Neural progenitor cell (in vitro differentiated cells): Measurements from ENCODE around the gene CEP89. TPM values are rescaled to one million over a fixed set of nuclear protein-coding genes. Genes with fewer than 3 reads are reported as not detected.

Experiments
- DNase-seq: peaks from one replicate; pipeline ENCODE4 v3.0.0-alpha.2; 2016; ENCODE audit warnings: low spot score
- H2AFZ ChIP-seq: fragments of 200-600 bp; sonication (generic); replicated peaks from 2 replicates; pipeline ENCODE4 v1.6.1; 2016; ENCODE audit warnings: antibody characterized with exemption
- H3F3A ChIP-seq: fragments of 200-600 bp; sonication (generic); 2 replicates; pipeline ENCODE4 v1.6.1; 2016; ENCODE audit warnings: antibody characterized with exemption, low read depth
- H3K27ac ChIP-seq: fragments of 200-600 bp; sonication (generic); 2 replicates; pipeline ENCODE4 v1.5.1; 2016; ENCODE audit warnings: mild to moderate bottlenecking
- H3K27me3 ChIP-seq: fragments of 200-600 bp; sonication (generic); 2 replicates; pipeline ENCODE4 v1.6.1; 2016; ENCODE audit warnings: mild to moderate bottlenecking, moderate library complexity
- H3K36me3 ChIP-seq: fragments of 200-600 bp; sonication (generic); 2 replicates; pipeline ENCODE4 v1.5.1; 2016
- H3K4me1 ChIP-seq: fragments of 200-600 bp; sonication (generic); 2 replicates; pipeline ENCODE4 v1.6.1; 2016; ENCODE audit warnings: mixed run types
- H3K4me2 ChIP-seq: fragments of 200-600 bp; sonication (generic); 2 replicates; pipeline ENCODE4 v1.6.1; 2016
- H3K4me3 ChIP-seq: fragments of 200-600 bp; sonication (generic); 2 replicates; pipeline ENCODE4 v1.5.1; 2016
- H3K79me2 ChIP-seq: fragments of 200-600 bp; sonication (generic); 2 replicates; pipeline ENCODE4 v1.6.1; 2016; ENCODE audit warnings: low read depth
- H3K9ac ChIP-seq: fragments of 200-600 bp; sonication (generic); 2 replicates; pipeline ENCODE4 v1.6.1; 2016
- H3K9me3 ChIP-seq: fragments of 200-600 bp; sonication (generic); 2 replicates; pipeline ENCODE4 v1.5.1; 2016; ENCODE audit warnings: low read depth
- H4K20me1 ChIP-seq: fragments of 200-600 bp; sonication (generic); 2 replicates; pipeline ENCODE4 v1.6.1; 2016; ENCODE audit warnings: low read depth
- H3K27ac Mint-ChIP-seq: 3 replicates; pipeline ENCODE4 v1.8.0; 2021; ENCODE audit warnings: mixed read lengths
- H3K27me3 Mint-ChIP-seq: 2 replicates; pipeline ENCODE4 v1.8.0; 2022; ENCODE audit warnings: low read depth, mild to moderate bottlenecking, inconsistent platforms, moderate library complexity, mixed read lengths; ENCODE audit not compliant: insufficient read depth
- H3K36me3 Mint-ChIP-seq: 3 replicates; pipeline ENCODE4 v1.8.0; 2021; ENCODE audit warnings: mixed read lengths
- H3K4me1 Mint-ChIP-seq: 3 replicates; pipeline ENCODE4 v1.8.0; 2021; ENCODE audit warnings: mixed read lengths
- H3K4me3 Mint-ChIP-seq: 3 replicates; pipeline ENCODE4 v1.8.0; 2021; ENCODE audit warnings: mild to moderate bottlenecking, moderate library complexity, mixed read lengths
- H3K9me3 Mint-ChIP-seq: 3 replicates; pipeline ENCODE4 v1.8.0; 2020; ENCODE audit warnings: mixed read lengths
- CTCF ChIP-seq: fragments of 200-600 bp; sonication (generic); IDR thresholded peaks from 2 replicates; pipeline ENCODE4 v1.5.1; 2017; ENCODE audit warnings: antibody characterized with exemption, mild to moderate bottlenecking
- EZH2 ChIP-seq: fragments of 200-600 bp; sonication (generic); IDR thresholded peaks from 2 replicates; pipeline ENCODE4 v1.6.1; 2017; ENCODE audit warnings: antibody characterized with exemption, mild to moderate bottlenecking, moderate library complexity
- EZH2phosphoT487 ChIP-seq: fragments of 200-600 bp; sonication (generic); IDR thresholded peaks from 2 replicates; pipeline ENCODE4 v1.6.1; 2017; ENCODE audit warnings: antibody characterized with exemption
- total RNA-seq: library from RNA; depleted of rRNA; stranded (reverse); fragments of >200 nt; gene quantifications from 2 replicates; pipeline ENCODE4 v1.2.3, GENCODE V29; 2015; ENCODE audit warnings: low replicate concordance

The CEP89 gene
- total RNA-seq, 1 donor from 2014 or later: 26.1 TPM

GRCh38 chr19:32881766-32882165 is 90.0 kb downstream of the CEP89 start:
- Mint-ChIP-seq H3K36me3 (peaks cover 9% of the 10 kb centered on the region), H3K4me3 (no peak overlapping the region), H3K9me3 (no peaks in the 10 kb centered on the region), H3K4me1 (no peaks in the 10 kb centered on the region), H3K27ac (no peak overlapping the region), H3K27me3 (peaks cover 4% of the 10 kb centered on the region)
- H4K20me1 ChIP-seq: no peaks in the 10 kb centered on the region
- no peak overlapping the region for H3K9ac ChIP-seq
- DNase-seq: no peak
- H3K4me3 ChIP-seq: no peak overlapping the region
- H3K9me3 ChIP-seq: no peaks in the 10 kb centered on the region
- H3K27me3 ChIP-seq: no peaks in the 10 kb centered on the region
- no peaks in the 10 kb centered on the region for H3K36me3 ChIP-seq
- H3K27ac ChIP-seq: no peak overlapping the region
- TF ChIP-seq EZH2phosphoT487 (no peak), CTCF (no peak), EZH2 (no peak)
- no peak overlapping the region for H2AFZ ChIP-seq
- H3F3A ChIP-seq: no peaks in the 10 kb centered on the region
- H3K4me2 ChIP-seq: no peak overlapping the region
- H3K4me1 ChIP-seq: no peaks in the 10 kb centered on the region
- no peaks in the 10 kb centered on the region for H3K79me2 ChIP-seq

GRCh38 chr19:32880622-32881021 is 91.1 kb downstream of the CEP89 start:
- H3K4me1 Mint-ChIP-seq: peaks cover 3% of the 10 kb centered on the region
- no peaks in the 10 kb centered on the region for H4K20me1 ChIP-seq
- H3K27ac Mint-ChIP-seq: no peak overlapping the region
- H3K36me3 Mint-ChIP-seq: peaks cover 9% of the 10 kb centered on the region
- H3K4me3 ChIP-seq: no peak overlapping the region
- TF ChIP-seq EZH2phosphoT487 (no peak), CTCF (no peak), EZH2 (no peak)
- no peaks in the 10 kb centered on the region for H3F3A ChIP-seq
- no peaks in the 10 kb centered on the region for H3K4me1 ChIP-seq
- H3K27ac ChIP-seq: no peak overlapping the region
- no peaks in the 10 kb centered on the region for H3K79me2 ChIP-seq
- no peak overlapping the region for H3K9ac ChIP-seq
- no peaks in the 10 kb centered on the region for H3K27me3 ChIP-seq
- no peak overlapping the region for H2AFZ ChIP-seq
- H3K9me3 Mint-ChIP-seq: no peaks in the 10 kb centered on the region
- no peaks in the 10 kb centered on the region for H3K36me3 ChIP-seq
- H3K4me3 Mint-ChIP-seq: no peak overlapping the region
- H3K9me3 ChIP-seq: no peaks in the 10 kb centered on the region
- H3K27me3 Mint-ChIP-seq: peaks cover 4% of the 10 kb centered on the region
- no peak for DNase-seq
- H3K4me2 ChIP-seq: no peak overlapping the region

- Histone ChIP-seq H3K27me3 (no peaks in the 10 kb centered on the region), H3K79me2 (no peaks in the 10 kb centered on the region), H3K9ac (no peak overlapping the region), H3F3A (no peaks in the 10 kb centered on the region), H4K20me1 (no peaks in the 10 kb centered on the region), H3K4me3 (no peak overlapping the region), H3K4me2 (no peak overlapping the region), H3K27ac (no peak overlapping the region), H3K36me3 (no peaks in the 10 kb centered on the region), H2AFZ (no peak overlapping the region), H3K4me1 (peaks cover 4% of the 10 kb centered on the region), H3K9me3 (no peaks in the 10 kb centered on the region)
- peaks cover 6% of the 10 kb centered on the region for H3K4me1 Mint-ChIP-seq
- H3K27me3 Mint-ChIP-seq: peaks cover 4% of the 10 kb centered on the region
- no peak overlapping the region for H3K27ac Mint-ChIP-seq
- no peak for DNase-seq
- H3K4me3 Mint-ChIP-seq: no peak overlapping the region
- H3K9me3 Mint-ChIP-seq: no peaks in the 10 kb centered on the region
- TF ChIP-seq CTCF (no peak), EZH2 (no peak), EZH2phosphoT487 (no peak)
- peaks cover 9% of the 10 kb centered on the region for H3K36me3 Mint-ChIP-seq
These were observed 92.0 kb downstream of the CEP89 start for GRCh38 chr19:32879741-32880140.

GRCh38 chr19:32878988-32879387 is 92.8 kb downstream of the CEP89 start:
- H3K27me3 ChIP-seq: no peaks in the 10 kb centered on the region
- Mint-ChIP-seq H3K27me3 (peaks cover 4% of the 10 kb centered on the region), H3K4me3 (no peak overlapping the region), H3K4me1 (peaks cover 6% of the 10 kb centered on the region), H3K36me3 (peaks cover 9% of the 10 kb centered on the region), H3K9me3 (no peaks in the 10 kb centered on the region), H3K27ac (no peak overlapping the region)
- no peak overlapping the region for H3K27ac ChIP-seq
- H3F3A ChIP-seq: no peaks in the 10 kb centered on the region
- no peak overlapping the region for H3K9ac ChIP-seq
- DNase-seq: no peak
- no peaks in the 10 kb centered on the region for H3K9me3 ChIP-seq
- H3K4me2 ChIP-seq: no peak overlapping the region
- no peaks in the 10 kb centered on the region for H4K20me1 ChIP-seq
- no peak overlapping the region for H3K4me3 ChIP-seq
- H2AFZ ChIP-seq: no peak overlapping the region
- peaks cover 4% of the 10 kb centered on the region for H3K4me1 ChIP-seq
- TF ChIP-seq EZH2phosphoT487 (no peak), EZH2 (no peak), CTCF (no peak)
- H3K79me2 ChIP-seq: no peaks in the 10 kb centered on the region
- no peaks in the 10 kb centered on the region for H3K36me3 ChIP-seq
